Vagina (tissue), 2 donors: Measurements from ENCODE around the gene IL17C.

Experiments used
- POLR2AphosphoS5 ChIP-seq, 2 donors: sonication (generic); formaldehyde crosslinking; IDR thresholded peaks; one replicate each; pipeline ENCODE4 v1.9.0; 2017; ENCODE audit warnings: antibody characterized with exemption in 2 of 2, mild to moderate bottlenecking in 2 of 2, low read depth in 1 of 2; ENCODE audit not compliant: insufficient read depth in 1 of 2
- TF ChIP-seq, protein P1 (sequence below), 3 experiments: fragments of 450-650 bp in 2 of 3; fragments of 200-600 bp in 1 of 3; sonication (generic) in 1 of 3; IDR thresholded peaks; one replicate each; pipeline ENCODE4 v1.5.1; 2017 to 2019; ENCODE audit warnings: antibody characterized with exemption in 3 of 3, mild to moderate bottlenecking in 2 of 3, moderate library complexity in 2 of 3

DNA sequence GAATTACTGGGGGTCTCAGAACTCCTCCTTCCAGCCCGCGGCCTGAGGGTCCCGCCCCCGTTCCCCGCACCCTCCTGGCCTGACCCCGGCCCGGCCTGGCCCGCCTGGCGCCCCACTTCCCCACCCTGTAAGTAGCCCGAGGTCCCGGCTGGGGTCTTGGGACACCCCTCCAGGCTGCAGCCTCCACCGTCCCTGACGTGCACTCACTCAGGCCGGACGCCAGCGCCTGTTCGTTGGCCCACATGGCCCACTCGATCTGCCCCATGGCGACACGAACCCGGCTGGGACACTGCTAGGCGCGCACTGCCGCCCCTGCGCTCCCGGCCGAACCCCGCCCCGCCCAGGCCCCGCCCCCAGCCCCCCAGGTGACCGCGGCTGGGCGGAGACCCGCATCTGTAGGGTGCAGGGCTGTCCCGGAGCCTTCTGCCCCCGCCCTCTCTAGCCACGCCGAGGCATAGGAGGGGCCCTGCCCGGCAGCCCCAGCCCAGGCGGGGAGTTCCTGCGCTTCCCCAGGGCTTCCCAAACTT lies 12.4 kb downstream of the IL17C start, which contains the start of gene CYBA:
- TF ChIP-seq, protein P1, sequence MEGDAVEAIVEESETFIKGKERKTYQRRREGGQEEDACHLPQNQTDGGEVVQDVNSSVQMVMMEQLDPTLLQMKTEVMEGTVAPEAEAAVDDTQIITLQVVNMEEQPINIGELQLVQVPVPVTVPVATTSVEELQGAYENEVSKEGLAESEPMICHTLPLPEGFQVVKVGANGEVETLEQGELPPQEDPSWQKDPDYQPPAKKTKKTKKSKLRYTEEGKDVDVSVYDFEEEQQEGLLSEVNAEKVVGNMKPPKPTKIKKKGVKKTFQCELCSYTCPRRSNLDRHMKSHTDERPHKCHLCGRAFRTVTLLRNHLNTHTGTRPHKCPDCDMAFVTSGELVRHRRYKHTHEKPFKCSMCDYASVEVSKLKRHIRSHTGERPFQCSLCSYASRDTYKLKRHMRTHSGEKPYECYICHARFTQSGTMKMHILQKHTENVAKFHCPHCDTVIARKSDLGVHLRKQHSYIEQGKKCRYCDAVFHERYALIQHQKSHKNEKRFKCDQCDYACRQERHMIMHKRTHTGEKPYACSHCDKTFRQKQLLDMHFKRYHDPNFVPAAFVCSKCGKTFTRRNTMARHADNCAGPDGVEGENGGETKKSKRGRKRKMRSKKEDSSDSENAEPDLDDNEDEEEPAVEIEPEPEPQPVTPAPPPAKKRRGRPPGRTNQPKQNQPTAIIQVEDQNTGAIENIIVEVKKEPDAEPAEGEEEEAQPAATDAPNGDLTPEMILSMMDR (IDR thresholded peaks at IDR 0.05), result no peak
- TF ChIP-seq POLR2AphosphoS5 (IDR thresholded peaks at IDR 0.05; ENCODE audit: insufficient read depth in 1 of 2, low read depth in 1 of 2), result peak in 1 of 2 donors; percentile 59
